Right lobe of liver (tissue), 6 donors: ENCODE results near the gene AP5B1. TPM values are rescaled to one million over a fixed set of nuclear protein-coding genes. Genes with fewer than 3 reads are reported as not detected.

Source experiments
- ATAC-seq, 4 donors: fragments of 200-7000 bp; cut with Tn5 transposase; one replicate each; pipeline ENCODE4 v1.9.1; 2020; ENCODE audit warnings: mild to moderate bottlenecking in 4 of 4, moderate library complexity in 4 of 4
- DNase-seq, 3 donors: peaks; one replicate each; pipeline ENCODE4 v3.0.0-alpha.2; 2020
- H3K27ac ChIP-seq, 3 donors: fragments of 200-600 bp; one replicate each; pipeline ENCODE4 v1.8.0; 2022
- H3K27me3 ChIP-seq, 2 donors: fragments of 200-600 bp; one replicate each; pipeline ENCODE4 v1.8.0; 2022
- H3K36me3 ChIP-seq, 4 donors: fragments of 200-600 bp; sonication (generic) in 1 of 4; one replicate each; pipeline versions ENCODE4 v1.5.1 to v1.8.0; 2017 to 2022; ENCODE audit warnings: control low read depth in 1 of 4
- H3K4me1 ChIP-seq, 4 donors: fragments of 200-600 bp; sonication (generic) in 1 of 4; one replicate each; pipeline versions ENCODE4 v1.5.1 to v1.8.0; 2017 to 2022; ENCODE audit warnings: control low read depth in 1 of 4
- H3K4me3 ChIP-seq, 3 donors: fragments of 200-600 bp; one replicate each; pipeline ENCODE4 v1.8.0; 2022
- H3K9me3 ChIP-seq, 4 donors: fragments of 200-600 bp; sonication (generic) in 1 of 4; one replicate each; pipeline versions ENCODE4 v1.5.1 to v1.8.0; 2017 to 2022; ENCODE audit warnings: control low read depth in 1 of 4
- POLR2A ChIP-seq: fragments of 450-650 bp; IDR thresholded peaks from one replicate; pipeline ENCODE4 v1.6.1; 2017; ENCODE audit warnings: antibody characterized with exemption, mild to moderate bottlenecking
- WGBS: methylation state at CpG from one replicate; pipeline ENCODE4 v1.1.6; 2018; ENCODE audit warnings: low coverage, low lambda C conversion rate; ENCODE audit not compliant: insufficient coverage; ENCODE audit errors: missing lambda C conversion rate; 5-methylcytosine and 5-hydroxymethylcytosine counted together
- intact Hi-C, 2 donors: fragments of 100-400 bp; cut with DNase I; formaldehyde crosslinking; loops; one replicate each; pipeline versions ENCODE4 v1.11.2 to v1.14.1; 2022
- total RNA-seq, 6 experiments: library from RNA; depleted of rRNA in 2 of 6; stranded (reverse); fragments of >200 nt in 2 of 6; fragmentation: NEBNext Ultra II Directional in 3 of 6; extraction: Animal tissue kit (Norgen Biotek cat#: 25700) in 3 of 6; gene quantifications; one replicate each; pipeline versions ENCODE4 v1.1.0 to v1.2.4, GENCODE V29; 2016 to 2023
- TF ChIP-seq, protein P1 (sequence below), 4 donors: fragments of 200-600 bp in 3 of 4; fragments of 450-650 bp in 1 of 4; IDR thresholded peaks; one replicate each; pipeline versions ENCODE4 v1.5.1 to v1.8.0; 2016 to 2022; ENCODE audit warnings: antibody characterized with exemption in 4 of 4, mild to moderate bottlenecking in 2 of 4
- donor health status: DM: no; HTN: yes; CAD: no.
- donor health status: DM: no; HTN: no; CAD: no.
- donor health status: DM: no; HTN: no; CAD: no.
- donor health status: DM: no; HTN: yes; CAD: no.
- donor health status: DM: no; HTN: yes; CAD: no.

AP5B1 gene
- total RNA-seq, 6 experiments from 2014 or later, result 5.0 to 13.5 (median 9.7) TPM

DNA sequence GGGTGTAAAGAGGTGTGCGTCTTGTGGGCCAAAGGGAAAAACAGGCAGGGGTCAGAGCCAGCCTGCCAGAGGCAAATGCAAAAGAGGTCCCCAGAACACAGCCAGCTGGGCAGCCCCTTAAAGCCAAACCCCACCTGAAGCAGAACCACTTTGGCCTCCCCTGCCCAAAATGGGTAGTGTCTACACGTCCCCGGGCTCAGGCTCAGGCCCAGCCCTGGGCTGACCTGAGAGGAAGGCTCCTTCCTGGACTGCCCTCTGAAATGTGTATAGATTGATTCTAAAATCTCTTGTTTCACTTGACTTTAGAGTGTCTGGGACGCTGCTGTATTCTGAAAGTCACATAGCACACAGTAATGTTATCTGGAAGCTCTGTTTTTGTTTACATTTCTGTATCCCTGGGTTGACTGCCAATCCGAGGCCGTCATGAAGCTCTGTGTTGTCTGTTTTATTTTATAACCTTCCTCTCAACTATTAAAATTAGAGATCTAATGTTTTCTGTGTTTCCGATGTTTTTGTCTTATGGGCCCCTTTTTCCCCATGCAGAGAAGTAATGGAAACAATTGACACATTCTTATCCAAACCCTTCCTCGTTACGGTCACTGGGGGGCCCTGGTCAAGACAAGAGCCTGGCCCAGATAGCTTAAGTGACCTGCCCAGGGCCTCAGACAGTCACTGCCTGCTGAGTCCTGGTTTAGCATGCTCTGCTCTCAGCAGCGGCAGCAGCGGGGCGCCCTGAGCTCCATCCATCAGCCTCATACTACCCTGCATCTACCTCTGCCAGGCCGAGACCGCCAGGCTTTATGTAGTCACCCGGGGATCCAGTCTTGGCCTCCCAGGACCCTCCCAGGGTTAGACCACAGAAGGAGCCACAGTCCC, 16.2 kb upstream of the AP5B1 start:
- 60% methylated on average over 9 of the region's 15 CpGs for WGBS
- H3K27me3 ChIP-seq, result no peaks in the 10 kb centered on the region
- no peaks in the 10 kb centered on the region for H3K4me1 ChIP-seq
- ATAC-seq, result no peak
- H3K36me3 ChIP-seq, result no peaks in the 10 kb centered on the region
- no peak overlapping the region for H3K4me3 ChIP-seq
- no peak overlapping the region for H3K27ac ChIP-seq
- no peaks in the 10 kb centered on the region for H3K9me3 ChIP-seq
- TF ChIP-seq POLR2A, result no peak
- TF ChIP-seq, protein P1, sequence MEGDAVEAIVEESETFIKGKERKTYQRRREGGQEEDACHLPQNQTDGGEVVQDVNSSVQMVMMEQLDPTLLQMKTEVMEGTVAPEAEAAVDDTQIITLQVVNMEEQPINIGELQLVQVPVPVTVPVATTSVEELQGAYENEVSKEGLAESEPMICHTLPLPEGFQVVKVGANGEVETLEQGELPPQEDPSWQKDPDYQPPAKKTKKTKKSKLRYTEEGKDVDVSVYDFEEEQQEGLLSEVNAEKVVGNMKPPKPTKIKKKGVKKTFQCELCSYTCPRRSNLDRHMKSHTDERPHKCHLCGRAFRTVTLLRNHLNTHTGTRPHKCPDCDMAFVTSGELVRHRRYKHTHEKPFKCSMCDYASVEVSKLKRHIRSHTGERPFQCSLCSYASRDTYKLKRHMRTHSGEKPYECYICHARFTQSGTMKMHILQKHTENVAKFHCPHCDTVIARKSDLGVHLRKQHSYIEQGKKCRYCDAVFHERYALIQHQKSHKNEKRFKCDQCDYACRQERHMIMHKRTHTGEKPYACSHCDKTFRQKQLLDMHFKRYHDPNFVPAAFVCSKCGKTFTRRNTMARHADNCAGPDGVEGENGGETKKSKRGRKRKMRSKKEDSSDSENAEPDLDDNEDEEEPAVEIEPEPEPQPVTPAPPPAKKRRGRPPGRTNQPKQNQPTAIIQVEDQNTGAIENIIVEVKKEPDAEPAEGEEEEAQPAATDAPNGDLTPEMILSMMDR (IDR thresholded peaks at IDR 0.05), result no peak
- no peak for DNase-seq
- intact Hi-C loops, result no loop called here

DNA sequence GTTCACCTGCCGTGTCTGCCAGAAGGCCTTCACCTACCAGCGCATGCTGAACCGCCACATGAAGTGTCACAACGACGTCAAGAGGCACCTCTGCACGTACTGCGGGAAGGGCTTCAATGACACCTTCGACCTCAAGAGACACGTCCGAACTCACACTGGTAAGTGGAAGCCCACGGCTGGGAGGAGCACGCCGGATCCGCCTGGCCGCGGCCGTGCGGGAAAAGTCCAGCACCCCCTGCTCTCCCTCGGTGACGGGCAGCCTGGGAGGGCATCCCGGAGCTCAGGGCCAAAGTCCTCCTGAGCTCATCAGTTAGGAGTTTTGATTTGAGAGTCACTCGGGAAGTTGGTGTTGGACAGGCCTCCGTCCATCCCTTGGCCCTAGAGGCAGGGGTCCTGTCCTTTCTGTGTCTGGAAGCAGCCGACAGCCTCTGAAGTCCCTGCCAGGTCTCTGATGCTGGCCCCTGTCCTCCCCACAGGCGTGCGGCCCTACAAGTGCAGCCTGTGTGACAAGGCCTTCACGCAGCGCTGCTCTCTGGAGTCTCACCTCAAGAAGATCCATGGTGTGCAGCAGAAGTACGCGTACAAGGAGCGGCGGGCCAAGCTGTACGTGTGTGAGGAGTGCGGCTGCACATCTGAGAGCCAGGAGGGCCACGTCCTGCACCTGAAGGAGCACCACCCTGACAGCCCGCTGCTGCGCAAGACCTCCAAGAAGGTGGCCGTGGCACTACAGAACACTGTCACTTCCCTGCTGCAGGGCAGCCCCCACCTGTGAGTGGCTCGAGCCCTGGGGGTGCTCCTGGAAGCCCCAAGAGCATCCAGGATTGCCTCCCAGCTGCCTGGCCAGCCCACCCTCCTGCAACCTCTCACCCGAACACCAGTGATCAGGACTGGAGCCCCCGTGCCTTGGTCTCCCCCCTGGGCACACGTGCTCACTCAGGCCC, 14.1 kb upstream of the AP5B1 start:
- Histone ChIP-seq H3K4me3 (no peak overlapping the region), H3K9me3 (no peaks in the 10 kb centered on the region), H3K27me3 (no peaks in the 10 kb centered on the region), H3K36me3 (no peaks in the 10 kb centered on the region), H3K4me1 (no peaks in the 10 kb centered on the region), H3K27ac (no peak overlapping the region)
- 70% methylated on average over 2 of the region's 42 CpGs for WGBS
- intact Hi-C loops, result no loop called here
- ATAC-seq (peak in 2 of 4 donors; percentile 53 to 55), DNase-seq (no peak)
- TF ChIP-seq POLR2A, result no peak
- TF ChIP-seq, protein P1 (IDR thresholded peaks at IDR 0.05), result no peak

DNA sequence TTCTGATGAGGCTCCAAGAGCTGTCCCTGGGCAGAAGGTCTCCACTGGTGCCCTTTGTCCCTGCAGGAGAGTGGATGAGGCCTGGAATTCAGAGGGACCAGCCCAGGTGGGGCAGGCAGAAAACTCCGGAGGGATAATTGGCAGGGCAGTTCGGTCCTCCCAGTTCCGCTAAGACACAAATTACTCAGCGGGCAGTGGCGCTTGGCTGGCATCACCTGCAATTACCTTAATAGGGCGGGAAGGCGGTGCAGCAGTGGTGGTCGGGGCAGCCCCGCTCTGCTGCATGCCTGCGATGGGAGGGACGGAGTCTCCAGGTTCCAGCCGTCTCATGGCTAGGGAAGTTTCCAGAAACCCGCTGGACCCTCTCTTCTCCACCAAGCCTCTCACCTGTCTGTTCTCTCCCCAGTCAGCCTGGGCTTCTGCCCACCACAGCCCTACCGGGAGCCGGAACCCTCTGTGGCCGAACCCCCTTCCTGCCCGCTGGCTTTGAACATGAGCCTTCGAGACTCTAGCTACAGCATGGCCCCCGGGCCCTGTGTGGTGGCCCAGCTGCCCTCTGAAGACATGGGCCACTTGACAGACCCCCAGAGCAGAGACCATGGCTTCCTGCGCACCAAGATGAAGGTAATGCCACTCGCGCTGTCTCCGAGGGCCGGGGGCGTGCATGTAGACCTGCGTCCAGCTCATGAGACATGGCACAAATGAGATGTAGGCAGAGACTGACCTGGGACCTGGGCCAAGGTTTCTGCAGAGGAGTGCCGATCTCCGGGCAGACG, 13.0 kb upstream of the AP5B1 start:
- Histone ChIP-seq H3K4me3 (no peak overlapping the region), H3K36me3 (no peaks in the 10 kb centered on the region), H3K9me3 (no peaks in the 10 kb centered on the region), H3K27me3 (no peaks in the 10 kb centered on the region), H3K27ac (no peak overlapping the region), H3K4me1 (no peaks in the 10 kb centered on the region)
- ATAC-seq, result no peak
- no peak for TF ChIP-seq POLR2A
- TF ChIP-seq, protein P1 (IDR thresholded peaks at IDR 0.05), result no peak
- WGBS, result 82% methylated on average over 2 of the region's 29 CpGs
- DNase-seq, result no peak
- intact Hi-C loops, result no loop called here

DNA sequence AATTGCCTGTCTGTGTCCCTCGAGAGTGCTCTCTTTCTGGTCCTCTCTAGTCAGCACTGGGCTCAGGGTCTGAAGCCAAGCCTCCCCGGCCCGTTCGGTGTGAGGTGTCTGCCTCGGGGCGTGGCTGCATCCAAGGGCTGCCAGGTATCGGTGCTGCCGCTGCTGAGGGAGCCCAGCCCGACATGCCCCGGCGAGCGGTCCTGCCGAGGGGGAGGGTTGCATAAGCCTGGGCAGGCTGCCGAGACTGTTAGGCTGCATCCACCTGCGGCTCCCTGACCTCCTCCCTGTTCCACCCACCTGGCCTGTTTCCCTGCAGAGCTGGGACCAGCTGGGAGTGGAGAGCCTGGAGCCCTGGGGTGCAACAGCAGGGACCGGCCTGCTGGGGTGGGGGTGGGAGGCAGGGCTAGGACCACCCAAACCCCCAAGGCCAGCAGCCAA, 12.4 kb upstream of the AP5B1 start:
- Histone ChIP-seq H3K27me3 (peaks cover 0 to 4% of the 10 kb centered on the region in 2 donors), H3K27ac (no peak overlapping the region), H3K9me3 (no peaks in the 10 kb centered on the region), H3K36me3 (no peaks in the 10 kb centered on the region), H3K4me3 (no peak overlapping the region), H3K4me1 (peaks cover 0 to 3% (median 1%) of the 10 kb centered on the region in 4 donors)
- peak; percentile 76 to 90 (median 84) for DNase-seq
- TF ChIP-seq, protein P1 (IDR thresholded peaks at IDR 0.05), result no peak
- no peak for TF ChIP-seq POLR2A
- peak; percentile 66 to 89 (median 80) for ATAC-seq
- intact Hi-C loops, result no loop called here
- WGBS, result 15% methylated on average over 7 of the region's 16 CpGs
